Measurements from ENCODE around the gene TIGD7.

GRCh38 chr16:3262517-3262916 is 42.7 kb downstream of the TIGD7 start:
- TF ChIP-seq MBD4 (IDR thresholded peaks at IDR 0.05; ENCODE audit: borderline replicate concordance, low read length) (no peak), CTCF (CRISPR knock-in tag; IDR thresholded peaks at IDR 0.05) (no peak), BCL3 (CRISPR knock-in tag; IDR thresholded peaks at IDR 0.05) (no peak), TRIM22 (IDR thresholded peaks at IDR 0.05) (no peak), ZNF513 (CRISPR knock-in tag; conservative IDR thresholded peaks at IDR 0.05) (no peak), RXRA (CRISPR knock-in tag; IDR thresholded peaks at IDR 0.05) (no peak)

Measured in HepG2 (cell line).